ENCODE results near the gene FMOD. TPM values are rescaled to one million over a fixed set of nuclear protein-coding genes. Genes with fewer than 3 reads are reported as not detected.

Gene FMOD
- total and polyA plus RNA-seq, 2 donors (not counting 1 experiment from before 2014, with no cell fraction given), result 3.3 to 9.0 TPM

DNA sequence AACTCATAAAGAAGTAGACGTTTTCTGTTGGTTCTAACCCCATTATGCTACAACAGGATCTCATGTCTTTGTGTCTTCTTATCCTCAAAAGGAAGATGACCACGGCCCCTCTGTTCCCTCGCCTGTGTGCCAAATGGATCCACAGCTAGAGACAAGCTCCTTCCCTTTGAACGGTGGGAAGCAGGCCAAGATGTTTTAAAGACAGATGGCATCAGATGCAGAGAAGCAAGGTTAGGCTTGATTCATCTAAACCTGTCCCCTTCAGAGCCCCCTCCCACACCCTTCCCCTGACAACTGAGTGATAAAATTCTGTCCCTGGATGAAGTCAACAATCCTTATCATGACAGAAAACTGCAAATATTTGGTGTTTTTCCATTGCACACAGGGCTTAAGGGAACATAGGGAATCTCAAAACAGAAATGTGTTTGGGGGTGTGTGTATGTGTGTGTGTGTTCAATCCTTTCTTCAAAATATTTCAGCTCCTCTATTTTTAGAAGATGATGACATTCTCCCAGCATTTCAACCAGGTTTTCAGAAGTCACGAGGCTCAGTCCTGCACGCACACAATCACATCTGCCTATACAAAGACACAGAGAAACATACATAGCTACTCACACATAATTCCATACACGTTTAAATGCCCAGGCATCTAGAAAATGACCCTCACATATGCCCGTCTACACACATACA, 27.8 kb upstream of the FMOD start:
- Histone ChIP-seq H3K27me3 (ENCODE audit: control insufficient read depth, insufficient read depth, low read length) (peaks cover 7% of the 10 kb centered on the region), H2AFZ (ENCODE audit: low read length) (no peak overlapping the region), H4K20me1 (ENCODE audit: control insufficient read depth, extremely low read depth, insufficient read depth, low read length) (no peaks in the 10 kb centered on the region), H3K9me3 (ENCODE audit: control insufficient read depth, insufficient read depth, low read depth, low read length) (no peaks in the 10 kb centered on the region), H3K4me1 (ENCODE audit: control insufficient read depth, extremely low read depth, insufficient read depth, low read length) (peaks cover 4% of the 10 kb centered on the region), H3K79me2 (ENCODE audit: control insufficient read depth, insufficient read depth, low read length) (no peaks in the 10 kb centered on the region), H3K4me2 (ENCODE audit: extremely low read depth, insufficient read depth, low read length) (no peak overlapping the region), H3K4me3 (replicated peaks in 1 of 4; ENCODE audit: control extremely low read depth in 1 of 4, insufficient read depth in 1 of 4, low read depth in 3 of 4, low read length in 4 of 4) (no peak overlapping the region), H3K27ac (ENCODE audit: insufficient read depth, low read length) (no peak overlapping the region), H3K36me3 (ENCODE audit: control insufficient read depth, insufficient read depth, low read length) (no peaks in the 10 kb centered on the region), H3K9ac (ENCODE audit: insufficient read depth, low read length) (no peak overlapping the region)
- TF ChIP-seq EZH2 (IDR thresholded peaks at IDR 0.05; ENCODE audit: low read length, missing control alignments), result no peak
- TF ChIP-seq, protein P1, sequence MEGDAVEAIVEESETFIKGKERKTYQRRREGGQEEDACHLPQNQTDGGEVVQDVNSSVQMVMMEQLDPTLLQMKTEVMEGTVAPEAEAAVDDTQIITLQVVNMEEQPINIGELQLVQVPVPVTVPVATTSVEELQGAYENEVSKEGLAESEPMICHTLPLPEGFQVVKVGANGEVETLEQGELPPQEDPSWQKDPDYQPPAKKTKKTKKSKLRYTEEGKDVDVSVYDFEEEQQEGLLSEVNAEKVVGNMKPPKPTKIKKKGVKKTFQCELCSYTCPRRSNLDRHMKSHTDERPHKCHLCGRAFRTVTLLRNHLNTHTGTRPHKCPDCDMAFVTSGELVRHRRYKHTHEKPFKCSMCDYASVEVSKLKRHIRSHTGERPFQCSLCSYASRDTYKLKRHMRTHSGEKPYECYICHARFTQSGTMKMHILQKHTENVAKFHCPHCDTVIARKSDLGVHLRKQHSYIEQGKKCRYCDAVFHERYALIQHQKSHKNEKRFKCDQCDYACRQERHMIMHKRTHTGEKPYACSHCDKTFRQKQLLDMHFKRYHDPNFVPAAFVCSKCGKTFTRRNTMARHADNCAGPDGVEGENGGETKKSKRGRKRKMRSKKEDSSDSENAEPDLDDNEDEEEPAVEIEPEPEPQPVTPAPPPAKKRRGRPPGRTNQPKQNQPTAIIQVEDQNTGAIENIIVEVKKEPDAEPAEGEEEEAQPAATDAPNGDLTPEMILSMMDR (conservative IDR thresholded peaks at IDR 0.05 in 1 of 2, IDR thresholded peaks at IDR 0.05 in 1 of 2; ENCODE audit: low read depth in 1 of 2, low read length in 2 of 2), result no peak
- peak in 1 of 2 donors; percentile 69 for DNase-seq (ENCODE audit: low read depth in 2 of 2)

DNA sequence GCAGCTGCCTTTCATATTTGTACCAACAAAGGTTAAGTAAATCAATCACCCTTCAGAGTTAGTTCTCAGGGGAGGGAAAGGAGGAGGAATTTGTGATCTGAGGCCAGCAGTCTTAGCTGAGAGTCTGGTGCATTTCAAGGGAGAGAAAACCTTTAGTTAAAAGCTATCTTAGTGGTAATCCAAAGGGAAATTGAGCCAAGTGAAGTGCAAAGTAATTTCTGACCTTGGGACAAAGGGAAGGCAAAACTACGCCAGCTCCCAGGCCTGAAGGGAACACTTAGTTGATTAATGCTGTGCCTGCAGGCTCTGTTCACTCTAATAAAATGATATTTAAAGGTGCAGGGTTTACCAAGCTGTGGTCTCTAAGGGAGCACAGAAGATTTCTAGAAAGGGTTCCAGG, 23.1 kb upstream of the FMOD start:
- Histone ChIP-seq H3K4me3 (replicated peaks in 1 of 4; ENCODE audit: control extremely low read depth in 1 of 4, insufficient read depth in 1 of 4, low read depth in 3 of 4, low read length in 4 of 4) (no peak overlapping the region), H4K20me1 (ENCODE audit: control insufficient read depth, extremely low read depth, insufficient read depth, low read length) (no peaks in the 10 kb centered on the region), H3K4me1 (ENCODE audit: control insufficient read depth, extremely low read depth, insufficient read depth, low read length) (peaks cover under 1% of the 10 kb centered on the region), H3K9me3 (ENCODE audit: control insufficient read depth, insufficient read depth, low read depth, low read length) (no peaks in the 10 kb centered on the region), H3K9ac (ENCODE audit: insufficient read depth, low read length) (no peak overlapping the region), H3K36me3 (ENCODE audit: control insufficient read depth, insufficient read depth, low read length) (no peaks in the 10 kb centered on the region), H3K79me2 (ENCODE audit: control insufficient read depth, insufficient read depth, low read length) (no peaks in the 10 kb centered on the region), H3K27me3 (ENCODE audit: control insufficient read depth, insufficient read depth, low read length) (no peaks in the 10 kb centered on the region), H3K27ac (ENCODE audit: insufficient read depth, low read length) (no peak overlapping the region), H2AFZ (ENCODE audit: low read length) (no peak overlapping the region), H3K4me2 (ENCODE audit: extremely low read depth, insufficient read depth, low read length) (no peak overlapping the region)
- no peak for DNase-seq (ENCODE audit: low read depth in 2 of 2)
- TF ChIP-seq EZH2 (IDR thresholded peaks at IDR 0.05; ENCODE audit: low read length, missing control alignments), result no peak
- TF ChIP-seq, protein P1 (conservative IDR thresholded peaks at IDR 0.05 in 1 of 2, IDR thresholded peaks at IDR 0.05 in 1 of 2; ENCODE audit: low read depth in 1 of 2, low read length in 2 of 2), result no peak

DNA sequence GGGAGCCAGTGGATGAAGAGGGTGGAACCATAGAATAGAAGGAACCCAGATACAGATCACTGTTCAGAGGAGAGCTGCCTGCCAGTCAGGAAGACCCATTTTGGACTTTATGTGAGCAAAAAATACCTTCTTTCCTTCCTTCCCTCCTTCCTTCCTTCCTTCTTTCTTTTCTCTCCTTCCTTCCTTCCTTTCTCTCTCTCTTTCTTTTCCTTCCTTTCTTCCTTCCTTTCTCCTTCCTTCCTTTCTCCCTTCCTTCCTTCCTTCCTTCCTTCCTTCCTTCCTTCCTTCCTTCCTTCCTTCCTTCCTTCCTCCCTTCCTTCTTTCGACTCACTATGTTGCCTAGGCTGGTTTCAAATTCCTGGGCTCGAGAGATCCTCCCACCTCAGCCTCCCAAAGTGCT, 22.1 kb upstream of the FMOD start:
- Histone ChIP-seq H4K20me1 (ENCODE audit: control insufficient read depth, extremely low read depth, insufficient read depth, low read length) (no peaks in the 10 kb centered on the region), H3K79me2 (ENCODE audit: control insufficient read depth, insufficient read depth, low read length) (no peaks in the 10 kb centered on the region), H3K4me2 (ENCODE audit: extremely low read depth, insufficient read depth, low read length) (no peak overlapping the region), H3K27me3 (ENCODE audit: control insufficient read depth, insufficient read depth, low read length) (no peaks in the 10 kb centered on the region), H2AFZ (ENCODE audit: low read length) (no peak overlapping the region), H3K27ac (ENCODE audit: insufficient read depth, low read length) (no peak overlapping the region), H3K9me3 (ENCODE audit: control insufficient read depth, insufficient read depth, low read depth, low read length) (no peaks in the 10 kb centered on the region), H3K4me3 (replicated peaks in 1 of 4; ENCODE audit: control extremely low read depth in 1 of 4, insufficient read depth in 1 of 4, low read depth in 3 of 4, low read length in 4 of 4) (no peak overlapping the region), H3K9ac (ENCODE audit: insufficient read depth, low read length) (no peak overlapping the region), H3K36me3 (ENCODE audit: control insufficient read depth, insufficient read depth, low read length) (no peaks in the 10 kb centered on the region), H3K4me1 (ENCODE audit: control insufficient read depth, extremely low read depth, insufficient read depth, low read length) (peaks cover 4% of the 10 kb centered on the region)
- DNase-seq (ENCODE audit: low read depth in 2 of 2), result no peak
- no peak for TF ChIP-seq EZH2 (IDR thresholded peaks at IDR 0.05; ENCODE audit: low read length, missing control alignments)
- TF ChIP-seq, protein P1 (conservative IDR thresholded peaks at IDR 0.05 in 1 of 2, IDR thresholded peaks at IDR 0.05 in 1 of 2; ENCODE audit: low read depth in 1 of 2, low read length in 2 of 2), result no peak
